Activated CD4-positive, alpha-beta T cell treated with anti-CD3 and anti-CD28 coated beads, Interleukin-2, amount 50 U/mL, for 48 hours (primary cell): Measurements from ENCODE around the gene KAT6B.

ENCODE experiments used
- DNase-seq, 2 experiments: peaks; one replicate each; pipeline ENCODE4 v3.0.0-alpha.2; 2020

KAT6B gene

GRCh38 chr10:74824184-74824899 is 2.1 kb upstream of the KAT6B start:
- peak; percentile 24 to 40 for DNase-seq

- peak; percentile 52 to 58 for DNase-seq
Measured at GRCh38 chr10:74824900-74825370, 1.5 kb upstream of the KAT6B start.

GRCh38 chr10:74825371-74826141 is 844 bp upstream of the KAT6B start:
- peak in 1 of 2 experiments; percentile 55 for DNase-seq

GRCh38 chr10:74827045-74827441 is 643 bp downstream of the KAT6B start:
- no peak for DNase-seq

- no peak for DNase-seq
Measured at GRCh38 chr10:74827694-74828093, 1.3 kb downstream of the KAT6B start.

- DNase-seq, result no peak
Measured at GRCh38 chr10:74828946-74829345, 2.5 kb downstream of the KAT6B start.

- no peak for DNase-seq
Measured at GRCh38 chr10:74831518-74832120, 5.2 kb downstream of the KAT6B start.

- no peak for DNase-seq
Measured at GRCh38 chr10:74835963-74836362, 9.6 kb downstream of the KAT6B start.

- DNase-seq, result no peak
Measured at GRCh38 chr10:74836877-74837276, 10.5 kb downstream of the KAT6B start.

- no peak for DNase-seq
Measured at GRCh38 chr10:74837743-74838142, 11.3 kb downstream of the KAT6B start.

- no peak for DNase-seq
Measured at GRCh38 chr10:74839708-74840107, 13.3 kb downstream of the KAT6B start.

GRCh38 chr10:74841265-74841973 is 15.0 kb downstream of the KAT6B start:
- no peak for DNase-seq

- no peak for DNase-seq
Measured at GRCh38 chr10:74842301-74842954, 16.0 kb downstream of the KAT6B start.

GRCh38 chr10:74846958-74847357 is 20.6 kb downstream of the KAT6B start:
- no peak for DNase-seq

GRCh38 chr10:74851831-74852230 is 25.4 kb downstream of the KAT6B start:
- DNase-seq, result no peak

GRCh38 chr10:74852381-74852780 is 26.0 kb downstream of the KAT6B start:
- no peak for DNase-seq

- DNase-seq, result no peak
Measured at GRCh38 chr10:74854610-74855009, 28.2 kb downstream of the KAT6B start.

GRCh38 chr10:74855027-74855426 is 28.6 kb downstream of the KAT6B start:
- no peak for DNase-seq

- no peak for DNase-seq
Measured at GRCh38 chr10:74855439-74855838, 29.0 kb downstream of the KAT6B start.

- no peak for DNase-seq
Measured at GRCh38 chr10:74856940-74857339, 30.5 kb downstream of the KAT6B start.

GRCh38 chr10:74857586-74857985 is 31.2 kb downstream of the KAT6B start:
- no peak for DNase-seq

- DNase-seq, result no peak
Measured at GRCh38 chr10:74859546-74859945, 33.1 kb downstream of the KAT6B start.

- no peak for DNase-seq
Measured at GRCh38 chr10:74862625-74863024, 36.2 kb downstream of the KAT6B start.
